Vagina (tissue), 2 donors: ENCODE measurements around the gene ARMH1. TPM values are rescaled to one million over a fixed set of nuclear protein-coding genes. Genes with fewer than 3 reads are reported as not detected.

Experiments
- DNase-seq, 2 donors: peaks; one replicate each; pipeline ENCODE4 v3.0.0-alpha.2; 2017; ENCODE audit errors: extremely low spot score in 2 of 2
- H3K27ac ChIP-seq: fragments of 200-600 bp; sonication (generic); one replicate; pipeline ENCODE4 v1.5.1; 2019
- H3K27me3 ChIP-seq: fragments of 200-600 bp; sonication (generic); one replicate; pipeline ENCODE4 v1.5.1; 2019
- H3K36me3 ChIP-seq, 2 donors: fragments of 200-600 bp; sonication (generic); one replicate each; pipeline ENCODE4 v1.5.1; 2017 to 2019
- H3K4me1 ChIP-seq: fragments of 200-600 bp; sonication (generic); one replicate; pipeline ENCODE4 v1.5.1; 2019
- H3K4me3 ChIP-seq, 2 donors: fragments of 200-600 bp; sonication (generic); 1 replicate in 1 of 2; 2 replicates in 1 of 2; pipeline ENCODE4 v1.5.1; 2016 to 2019
- H3K9me3 ChIP-seq: fragments of 200-600 bp; sonication (generic); one replicate; pipeline ENCODE4 v1.5.1; 2019
- POLR2A ChIP-seq, 2 donors: fragments of 450-650 bp; IDR thresholded peaks; one replicate each; pipeline ENCODE4 v1.6.1; 2017; ENCODE audit warnings: antibody characterized with exemption in 2 of 2, mild to moderate bottlenecking in 2 of 2, moderate library complexity in 2 of 2
- POLR2AphosphoS5 ChIP-seq, 2 donors: sonication (generic); formaldehyde crosslinking; IDR thresholded peaks; one replicate each; pipeline ENCODE4 v1.9.0; 2017; ENCODE audit warnings: antibody characterized with exemption in 2 of 2, mild to moderate bottlenecking in 2 of 2, low read depth in 1 of 2; ENCODE audit not compliant: insufficient read depth in 1 of 2
- intact Hi-C: fragments of 100-400 bp; cut with DNase I; formaldehyde crosslinking; loops from one replicate; pipeline ENCODE4 v1.15.1; 2023
- total RNA-seq: library from RNA; depleted of rRNA; stranded (reverse); fragments of >200 nt; gene quantifications from one replicate; pipeline ENCODE4 v1.2.3, GENCODE V29; 2016
- TF ChIP-seq, protein P1 (sequence below), 3 experiments: fragments of 450-650 bp in 2 of 3; fragments of 200-600 bp in 1 of 3; sonication (generic) in 1 of 3; IDR thresholded peaks; one replicate each; pipeline ENCODE4 v1.5.1; 2017 to 2019; ENCODE audit warnings: antibody characterized with exemption in 3 of 3, mild to moderate bottlenecking in 2 of 3, moderate library complexity in 2 of 3

ARMH1 gene
- total RNA-seq, 1 donor from 2014 or later: not detected

DNA sequence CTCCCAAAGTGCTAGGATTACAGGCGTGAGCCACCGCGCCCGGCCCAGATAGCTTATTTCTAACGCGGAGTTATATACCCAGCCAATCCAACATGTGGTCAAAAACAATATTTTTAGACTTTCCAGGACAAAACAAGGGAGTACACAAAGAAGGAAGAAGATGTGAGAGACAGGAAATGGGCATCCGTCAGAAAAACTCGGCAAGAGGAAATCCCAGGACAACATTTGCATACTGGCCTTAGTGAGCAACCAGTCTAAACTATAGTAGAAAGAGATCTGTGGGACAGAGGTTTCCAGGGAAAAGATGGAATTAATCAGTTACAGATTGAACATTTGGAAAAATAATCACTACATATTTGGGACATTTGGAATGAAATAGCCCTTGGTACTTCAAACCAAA, 11.4 kb downstream of the ARMH1 start:
- no peaks in the 10 kb centered on the region for H3K9me3 ChIP-seq
- no peaks in the 10 kb centered on the region for H3K27me3 ChIP-seq
- intact Hi-C loops: no loop called here
- no peaks in the 10 kb centered on the region for H3K36me3 ChIP-seq
- TF ChIP-seq, protein P1, sequence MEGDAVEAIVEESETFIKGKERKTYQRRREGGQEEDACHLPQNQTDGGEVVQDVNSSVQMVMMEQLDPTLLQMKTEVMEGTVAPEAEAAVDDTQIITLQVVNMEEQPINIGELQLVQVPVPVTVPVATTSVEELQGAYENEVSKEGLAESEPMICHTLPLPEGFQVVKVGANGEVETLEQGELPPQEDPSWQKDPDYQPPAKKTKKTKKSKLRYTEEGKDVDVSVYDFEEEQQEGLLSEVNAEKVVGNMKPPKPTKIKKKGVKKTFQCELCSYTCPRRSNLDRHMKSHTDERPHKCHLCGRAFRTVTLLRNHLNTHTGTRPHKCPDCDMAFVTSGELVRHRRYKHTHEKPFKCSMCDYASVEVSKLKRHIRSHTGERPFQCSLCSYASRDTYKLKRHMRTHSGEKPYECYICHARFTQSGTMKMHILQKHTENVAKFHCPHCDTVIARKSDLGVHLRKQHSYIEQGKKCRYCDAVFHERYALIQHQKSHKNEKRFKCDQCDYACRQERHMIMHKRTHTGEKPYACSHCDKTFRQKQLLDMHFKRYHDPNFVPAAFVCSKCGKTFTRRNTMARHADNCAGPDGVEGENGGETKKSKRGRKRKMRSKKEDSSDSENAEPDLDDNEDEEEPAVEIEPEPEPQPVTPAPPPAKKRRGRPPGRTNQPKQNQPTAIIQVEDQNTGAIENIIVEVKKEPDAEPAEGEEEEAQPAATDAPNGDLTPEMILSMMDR (IDR thresholded peaks at IDR 0.05): no peak
- TF ChIP-seq POLR2A (IDR thresholded peaks at IDR 0.05) (no peak), POLR2AphosphoS5 (IDR thresholded peaks at IDR 0.05; ENCODE audit: insufficient read depth in 1 of 2, low read depth in 1 of 2) (no peak)
- no peak overlapping the region for H3K27ac ChIP-seq
- no peak overlapping the region for H3K4me3 ChIP-seq
- H3K4me1 ChIP-seq: no peaks in the 10 kb centered on the region
- DNase-seq: no peak

DNA sequence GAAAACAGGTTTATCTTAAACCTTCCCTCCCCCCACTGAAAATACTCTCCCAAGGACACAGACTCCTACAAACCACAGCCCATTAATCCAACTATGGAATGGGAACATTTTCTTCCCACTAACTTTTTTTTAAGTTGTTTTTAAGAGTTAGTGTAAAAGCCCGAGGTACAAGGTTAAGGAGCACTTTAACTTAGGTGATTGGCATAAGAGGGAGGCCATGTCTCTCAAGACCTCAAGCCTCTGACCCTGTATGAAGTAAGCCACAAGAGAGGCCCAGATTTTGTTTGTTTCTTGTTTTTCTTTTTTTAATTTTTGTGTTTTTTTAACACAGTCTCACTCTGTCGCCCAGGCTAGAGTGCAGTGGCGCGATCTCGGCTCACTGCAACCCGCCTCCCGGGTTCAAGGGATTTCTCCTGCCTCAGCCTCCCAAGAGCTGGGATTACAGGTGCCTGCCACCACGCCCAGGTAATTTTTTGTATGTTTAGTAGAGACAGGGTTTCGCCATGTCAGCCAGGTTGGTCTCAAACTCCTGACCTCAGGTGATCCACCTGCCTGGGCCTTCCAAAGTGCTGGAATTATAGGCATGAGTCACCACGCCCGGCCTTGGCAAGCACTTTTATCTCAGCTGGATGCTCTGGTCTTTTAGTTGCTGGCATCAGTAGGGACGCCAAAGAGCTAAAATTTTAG, 14.4 kb downstream of the ARMH1 start:
- no peak for DNase-seq
- Histone ChIP-seq H3K9me3 (no peaks in the 10 kb centered on the region), H3K27me3 (no peaks in the 10 kb centered on the region), H3K27ac (no peak overlapping the region), H3K4me1 (no peaks in the 10 kb centered on the region), H3K4me3 (no peak overlapping the region), H3K36me3 (no peaks in the 10 kb centered on the region)
- TF ChIP-seq POLR2A (IDR thresholded peaks at IDR 0.05) (no peak), POLR2AphosphoS5 (IDR thresholded peaks at IDR 0.05; ENCODE audit: insufficient read depth in 1 of 2, low read depth in 1 of 2) (no peak)
- TF ChIP-seq, protein P1 (IDR thresholded peaks at IDR 0.05): no peak
- intact Hi-C loops: no loop called here

DNA sequence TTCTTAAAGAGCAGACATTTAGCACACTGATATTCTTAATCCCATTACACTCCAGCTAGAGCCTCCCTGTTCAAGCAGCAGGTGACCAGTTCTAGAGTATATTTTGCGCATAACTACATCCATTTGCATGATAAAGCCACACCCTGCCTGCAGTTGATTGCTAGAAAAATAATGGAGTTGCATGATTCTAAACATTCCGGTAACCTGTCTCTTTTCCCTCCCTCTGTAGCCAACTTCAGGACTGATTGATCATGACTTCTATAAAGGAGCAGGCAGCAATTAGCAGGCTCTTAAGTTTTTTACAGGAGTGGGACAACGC, 14.9 kb downstream of the ARMH1 start:
- no peak overlapping the region for H3K27ac ChIP-seq
- no peak for TF ChIP-seq POLR2A (IDR thresholded peaks at IDR 0.05)
- TF ChIP-seq POLR2AphosphoS5 (IDR thresholded peaks at IDR 0.05; ENCODE audit: insufficient read depth in 1 of 2, low read depth in 1 of 2): no peak
- TF ChIP-seq, protein P1 (IDR thresholded peaks at IDR 0.05): no peak

DNA sequence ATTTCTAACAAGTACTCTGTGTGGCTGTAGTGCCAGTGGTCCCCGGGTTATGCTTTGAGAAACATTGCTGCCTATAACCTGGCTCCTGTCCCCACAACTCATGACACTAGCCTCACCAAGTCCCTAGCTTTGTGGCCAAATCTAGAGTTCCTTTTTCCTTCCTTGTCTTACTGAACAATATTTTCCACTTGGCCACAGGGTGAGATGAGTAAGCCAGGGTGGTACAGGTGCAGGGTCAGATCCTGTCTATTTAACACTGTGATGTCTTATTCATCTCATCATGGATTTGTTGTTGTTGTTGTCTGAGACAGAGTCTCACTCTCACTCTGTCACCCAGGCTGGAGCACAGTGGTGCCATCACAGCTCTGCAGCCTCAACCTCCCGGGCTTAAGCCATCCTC, 18.6 kb downstream of the ARMH1 start:
- intact Hi-C loops: no loop called here
- H3K9me3 ChIP-seq: no peaks in the 10 kb centered on the region
- no peak overlapping the region for H3K27ac ChIP-seq
- DNase-seq: no peak
- TF ChIP-seq POLR2AphosphoS5 (IDR thresholded peaks at IDR 0.05; ENCODE audit: insufficient read depth in 1 of 2, low read depth in 1 of 2): no peak
- no peak for TF ChIP-seq POLR2A (IDR thresholded peaks at IDR 0.05)
- TF ChIP-seq, protein P1 (IDR thresholded peaks at IDR 0.05): no peak
- no peaks in the 10 kb centered on the region for H3K36me3 ChIP-seq
- no peaks in the 10 kb centered on the region for H3K4me1 ChIP-seq
- no peaks in the 10 kb centered on the region for H3K27me3 ChIP-seq
- H3K4me3 ChIP-seq: no peak overlapping the region

More for the DNA sequence above, 14.9 kb downstream of the ARMH1 start:
- H3K9me3 ChIP-seq: no peaks in the 10 kb centered on the region
- H3K4me3 ChIP-seq: no peak overlapping the region
- H3K36me3 ChIP-seq: no peaks in the 10 kb centered on the region
- H3K27me3 ChIP-seq: no peaks in the 10 kb centered on the region
- intact Hi-C loops: no loop called here
- no peaks in the 10 kb centered on the region for H3K4me1 ChIP-seq
- no peak for DNase-seq

DNA sequence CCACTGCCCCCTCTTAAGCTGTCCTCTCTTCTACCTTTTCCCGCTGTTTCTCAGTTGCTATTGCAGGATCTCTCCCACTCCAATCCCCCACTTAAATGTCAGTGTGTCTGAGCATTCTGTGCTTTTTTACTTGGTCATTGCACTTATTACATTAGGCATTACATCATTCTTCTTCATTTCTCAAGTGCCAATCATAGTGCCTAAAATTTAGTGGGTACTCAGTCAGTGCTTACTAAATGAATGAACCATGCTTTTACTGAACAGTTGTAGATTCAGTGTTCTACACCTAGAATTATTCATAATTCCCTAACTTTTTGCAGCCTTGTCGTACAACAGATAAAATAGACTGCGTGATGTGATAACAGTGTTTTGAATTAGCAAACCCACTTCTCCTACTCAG, 19.4 kb downstream of the ARMH1 start:
- H3K27me3 ChIP-seq: no peaks in the 10 kb centered on the region
- no peak overlapping the region for H3K4me3 ChIP-seq
- TF ChIP-seq POLR2A (IDR thresholded peaks at IDR 0.05) (no peak), POLR2AphosphoS5 (IDR thresholded peaks at IDR 0.05; ENCODE audit: insufficient read depth in 1 of 2, low read depth in 1 of 2) (no peak)
- TF ChIP-seq, protein P1 (IDR thresholded peaks at IDR 0.05): no peak
- intact Hi-C loops: no loop called here
- no peaks in the 10 kb centered on the region for H3K9me3 ChIP-seq
- no peak for DNase-seq
- H3K36me3 ChIP-seq: no peaks in the 10 kb centered on the region
- no peak overlapping the region for H3K27ac ChIP-seq
- H3K4me1 ChIP-seq: no peaks in the 10 kb centered on the region
